Ascending aorta (tissue), 2 donors: ENCODE data around the gene KCNC4. TPM values are rescaled to one million over a fixed set of nuclear protein-coding genes. Genes with fewer than 3 reads are reported as not detected.

ENCODE experiments used
- DNase-seq, 2 donors: peaks; one replicate each; pipeline ENCODE4 v3.0.0-alpha.2; 2019; ENCODE audit warnings: low spot score in 2 of 2
- H3K27ac ChIP-seq, 2 donors: fragments of 200-600 bp; sonication (generic); one replicate each; pipeline ENCODE4 v1.5.1; 2016 to 2017; ENCODE audit warnings: mild to moderate bottlenecking in 1 of 2
- H3K27me3 ChIP-seq: fragments of 200-600 bp; sonication (generic); one replicate; pipeline ENCODE4 v1.5.1; 2017
- H3K36me3 ChIP-seq, 2 donors: fragments of 200-600 bp; sonication (generic); one replicate each; pipeline ENCODE4 v1.5.1; 2016
- H3K4me1 ChIP-seq, 2 donors: fragments of 200-600 bp; sonication (generic); one replicate each; pipeline ENCODE4 v1.5.1; 2016 to 2017; ENCODE audit warnings: mild to moderate bottlenecking in 1 of 2
- H3K4me3 ChIP-seq, 2 donors: fragments of 200-600 bp; sonication (generic); one replicate each; pipeline ENCODE4 v1.5.1; 2016 to 2017; ENCODE audit warnings: mild to moderate bottlenecking in 1 of 2
- H3K9me3 ChIP-seq, 2 donors: fragments of 200-600 bp; sonication (generic); one replicate each; pipeline ENCODE4 v1.5.1; 2016
- intact Hi-C: fragments of 100-400 bp; cut with DNase I; formaldehyde crosslinking; loops from one replicate; pipeline ENCODE4 v1.15.1; 2023
- total RNA-seq: library from RNA; depleted of rRNA; stranded (reverse); fragments of >200 nt; gene quantifications from one replicate; pipeline ENCODE4 v1.1.0, GENCODE V29; 2016
- TF ChIP-seq, protein P1 (sequence below), 3 experiments: fragments of 200-600 bp in 2 of 3; fragments of 450-650 bp in 1 of 3; sonication (generic) in 2 of 3; IDR thresholded peaks; one replicate each; pipeline ENCODE4 v1.5.1; 2016 to 2019; ENCODE audit warnings: antibody characterized with exemption in 3 of 3, mild to moderate bottlenecking in 1 of 3, moderate library complexity in 1 of 3

KCNC4 gene
- total RNA-seq, 1 donor from 2014 or later: 8.4 TPM

DNA sequence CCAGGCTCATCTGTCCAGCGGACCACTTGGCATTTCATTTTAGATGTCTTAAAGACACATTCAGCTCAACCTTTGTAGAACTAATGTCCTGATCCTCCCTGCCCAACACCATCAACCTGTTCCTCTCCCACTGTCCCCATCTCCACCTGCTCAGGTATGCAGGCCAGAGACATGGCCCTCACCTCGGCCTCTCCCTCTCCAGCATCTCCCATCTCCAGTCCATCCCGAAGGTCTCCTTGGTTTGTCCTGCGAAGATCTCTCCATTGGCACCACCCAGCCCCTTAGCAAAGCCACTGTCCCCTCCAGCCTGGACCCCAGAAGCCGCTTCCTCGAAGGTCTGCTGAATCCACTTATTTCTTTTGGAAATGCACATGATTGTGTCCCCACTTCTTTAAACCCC, 20.9 kb upstream of the KCNC4 start:
- no peaks in the 10 kb centered on the region for H3K36me3 ChIP-seq
- no peaks in the 10 kb centered on the region for H3K27me3 ChIP-seq
- intact Hi-C loops: loop anchor here (2.0 to 5.0 kb wide), 2 partner anchors 20 to 102 kb away; no protein-coding TSS in a partner anchor
- no peaks in the 10 kb centered on the region for H3K9me3 ChIP-seq
- peaks cover 10 to 34% of the 10 kb centered on the region in 2 donors for H3K4me1 ChIP-seq
- H3K27ac ChIP-seq: peak overlapping the region; percentile 90 to 92
- TF ChIP-seq, protein P1, sequence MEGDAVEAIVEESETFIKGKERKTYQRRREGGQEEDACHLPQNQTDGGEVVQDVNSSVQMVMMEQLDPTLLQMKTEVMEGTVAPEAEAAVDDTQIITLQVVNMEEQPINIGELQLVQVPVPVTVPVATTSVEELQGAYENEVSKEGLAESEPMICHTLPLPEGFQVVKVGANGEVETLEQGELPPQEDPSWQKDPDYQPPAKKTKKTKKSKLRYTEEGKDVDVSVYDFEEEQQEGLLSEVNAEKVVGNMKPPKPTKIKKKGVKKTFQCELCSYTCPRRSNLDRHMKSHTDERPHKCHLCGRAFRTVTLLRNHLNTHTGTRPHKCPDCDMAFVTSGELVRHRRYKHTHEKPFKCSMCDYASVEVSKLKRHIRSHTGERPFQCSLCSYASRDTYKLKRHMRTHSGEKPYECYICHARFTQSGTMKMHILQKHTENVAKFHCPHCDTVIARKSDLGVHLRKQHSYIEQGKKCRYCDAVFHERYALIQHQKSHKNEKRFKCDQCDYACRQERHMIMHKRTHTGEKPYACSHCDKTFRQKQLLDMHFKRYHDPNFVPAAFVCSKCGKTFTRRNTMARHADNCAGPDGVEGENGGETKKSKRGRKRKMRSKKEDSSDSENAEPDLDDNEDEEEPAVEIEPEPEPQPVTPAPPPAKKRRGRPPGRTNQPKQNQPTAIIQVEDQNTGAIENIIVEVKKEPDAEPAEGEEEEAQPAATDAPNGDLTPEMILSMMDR (IDR thresholded peaks at IDR 0.05): no peak
- no peak for DNase-seq
- H3K4me3 ChIP-seq: no peak overlapping the region

DNA sequence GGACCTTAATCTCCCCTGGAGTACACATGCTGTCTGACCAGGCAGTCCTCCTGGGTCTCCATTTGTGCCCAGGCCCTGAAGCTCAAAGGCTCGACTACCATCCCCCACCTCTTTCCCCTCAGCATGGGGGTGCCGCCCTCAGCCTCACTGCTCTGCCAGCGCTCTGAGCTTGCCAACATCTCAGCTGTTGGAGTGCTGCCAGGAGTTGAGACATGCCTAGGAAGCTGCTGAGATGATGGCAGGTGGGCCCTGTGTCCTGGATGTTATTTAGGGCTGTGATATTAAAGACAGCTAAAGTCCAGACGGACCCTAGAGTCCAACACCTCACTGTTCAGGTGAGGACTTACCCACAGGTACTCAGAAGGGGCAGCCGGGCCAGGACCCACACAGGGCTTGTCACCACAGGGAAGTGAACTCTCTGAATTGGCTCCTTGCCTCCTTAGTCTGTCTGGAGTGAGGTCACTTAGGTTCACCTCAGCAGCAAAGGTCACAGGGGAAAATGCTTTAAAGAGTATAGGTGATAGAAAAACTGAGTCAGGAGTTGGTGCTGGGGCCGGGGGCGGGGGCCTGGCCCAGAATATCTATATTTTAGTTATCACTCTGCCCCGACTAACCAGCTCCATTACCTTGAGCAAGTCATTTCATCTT, 19.7 kb upstream of the KCNC4 start:
- Histone ChIP-seq H3K4me3 (no peak overlapping the region), H3K9me3 (no peaks in the 10 kb centered on the region), H3K36me3 (no peaks in the 10 kb centered on the region), H3K4me1 (peaks cover 10 to 34% of the 10 kb centered on the region in 2 donors), H3K27me3 (no peaks in the 10 kb centered on the region), H3K27ac (peak overlapping the region; percentile 90 to 92)
- TF ChIP-seq, protein P1 (IDR thresholded peaks at IDR 0.05): no peak
- DNase-seq: peak in 1 of 2 donors; percentile 72
- intact Hi-C loops: no loop called here

DNA sequence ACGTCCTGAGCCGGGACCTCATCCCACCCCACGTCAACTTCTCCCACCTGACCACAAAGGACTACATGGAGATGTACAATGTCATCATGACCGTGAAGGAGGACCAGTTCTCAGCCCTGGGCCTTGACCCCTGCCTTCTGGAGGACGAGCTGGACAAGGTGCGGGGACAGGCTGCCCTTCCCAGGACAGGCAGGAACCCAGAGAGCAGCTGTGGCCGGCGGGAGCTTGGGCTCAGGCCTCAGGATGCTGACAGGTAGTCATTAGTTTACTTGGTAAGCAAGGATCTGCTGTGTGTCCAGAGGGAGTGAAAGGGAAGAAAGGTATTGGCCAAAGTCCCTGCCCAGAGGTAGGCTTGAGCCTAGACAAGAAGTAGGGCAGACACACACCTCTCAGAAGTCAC, 17.6 kb upstream of the KCNC4 start:
- Histone ChIP-seq H3K27me3 (no peaks in the 10 kb centered on the region), H3K36me3 (no peaks in the 10 kb centered on the region), H3K4me1 (peaks cover 10 to 29% of the 10 kb centered on the region in 2 donors), H3K27ac (no peak overlapping the region), H3K4me3 (no peak overlapping the region), H3K9me3 (no peaks in the 10 kb centered on the region)
- DNase-seq: no peak
- TF ChIP-seq, protein P1 (IDR thresholded peaks at IDR 0.05): no peak
- intact Hi-C loops: no loop called here

DNA sequence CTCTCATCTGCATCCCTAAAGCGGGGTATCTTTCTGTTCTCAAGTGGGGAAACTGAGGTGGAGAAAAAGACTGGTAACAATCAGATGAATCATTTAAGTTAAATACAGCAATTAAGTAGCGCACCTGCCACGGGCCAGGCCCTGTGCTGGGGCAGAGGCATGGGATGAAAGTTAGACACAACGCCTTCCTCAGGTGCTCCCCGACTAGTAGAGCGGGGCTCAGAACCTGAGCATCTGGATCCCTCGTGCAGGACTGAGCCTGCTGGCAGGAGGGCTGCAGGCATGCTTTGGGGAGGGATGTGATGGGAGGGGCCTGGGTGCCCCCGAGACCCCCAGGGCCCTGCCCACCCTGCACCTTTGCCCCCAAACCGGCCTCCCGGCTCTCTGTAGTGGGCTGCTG, 14.9 kb upstream of the KCNC4 start:
- TF ChIP-seq, protein P1 (IDR thresholded peaks at IDR 0.05): no peak
- H3K27ac ChIP-seq: no peak overlapping the region
- intact Hi-C loops: no loop called here
- no peaks in the 10 kb centered on the region for H3K36me3 ChIP-seq
- no peaks in the 10 kb centered on the region for H3K9me3 ChIP-seq
- H3K4me1 ChIP-seq: peaks cover 0 to 4% of the 10 kb centered on the region in 2 donors
- no peaks in the 10 kb centered on the region for H3K27me3 ChIP-seq
- no peak overlapping the region for H3K4me3 ChIP-seq
- no peak for DNase-seq

DNA sequence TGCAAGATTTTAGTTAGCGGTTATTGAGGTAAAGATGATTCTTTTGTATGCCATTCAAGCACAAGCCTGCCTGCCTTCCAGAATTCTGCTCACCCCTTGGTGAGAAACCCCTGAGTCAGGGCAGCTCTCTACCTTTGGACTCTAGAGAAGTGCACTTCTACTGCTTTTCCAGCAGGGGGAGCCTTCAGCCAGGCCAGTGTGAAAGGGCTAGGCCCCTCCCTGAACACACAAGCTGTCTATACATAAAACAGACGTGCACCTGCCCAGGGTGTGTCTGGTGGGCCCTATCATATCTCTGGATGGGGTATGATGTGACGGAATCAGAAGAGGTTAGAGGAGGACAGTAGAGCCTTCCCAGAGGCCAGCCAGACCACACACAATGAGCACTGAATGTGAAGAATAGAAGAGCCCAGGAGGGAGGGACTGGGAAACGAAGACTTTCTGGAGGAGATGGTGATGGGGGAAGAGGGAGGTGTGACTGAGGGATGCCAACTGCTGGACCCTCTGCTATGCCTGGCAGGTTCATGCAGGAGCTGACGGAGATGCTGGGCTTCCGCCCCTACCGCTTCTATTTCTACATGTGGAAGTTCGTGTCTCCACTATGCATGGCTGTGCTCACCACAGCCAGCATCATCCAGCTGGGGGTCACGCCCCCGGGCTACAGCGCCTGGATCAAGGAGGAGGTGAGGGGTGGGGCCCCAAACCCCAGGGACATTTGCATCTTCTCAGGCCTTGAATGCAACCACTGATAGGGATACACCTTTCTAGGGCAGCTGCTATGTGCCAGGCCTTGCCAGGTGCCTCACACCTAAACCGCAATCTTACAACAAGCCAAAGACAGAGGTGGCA, 13.0 kb upstream of the KCNC4 start:
- no peak overlapping the region for H3K4me3 ChIP-seq
- TF ChIP-seq, protein P1 (IDR thresholded peaks at IDR 0.05): peak; percentile 53 to 88 (median 84)
- no peak overlapping the region for H3K27ac ChIP-seq
- no peak for DNase-seq
- no peaks in the 10 kb centered on the region for H3K36me3 ChIP-seq
- intact Hi-C loops: no loop called here
- H3K27me3 ChIP-seq: no peaks in the 10 kb centered on the region
- no peaks in the 10 kb centered on the region for H3K4me1 ChIP-seq
- no peaks in the 10 kb centered on the region for H3K9me3 ChIP-seq
